Measurements from ENCODE around the gene USP32.
"Not testable (repeated sequence)": the region's sequence is repeated elsewhere in the genome, so short reads cannot be mapped to it uniquely, and the experiment has no call there.

GRCh38 chr17:60180380-60180779 lies 211.6 kb downstream of the USP32 start:
- TF ChIP-seq, protein P1, sequence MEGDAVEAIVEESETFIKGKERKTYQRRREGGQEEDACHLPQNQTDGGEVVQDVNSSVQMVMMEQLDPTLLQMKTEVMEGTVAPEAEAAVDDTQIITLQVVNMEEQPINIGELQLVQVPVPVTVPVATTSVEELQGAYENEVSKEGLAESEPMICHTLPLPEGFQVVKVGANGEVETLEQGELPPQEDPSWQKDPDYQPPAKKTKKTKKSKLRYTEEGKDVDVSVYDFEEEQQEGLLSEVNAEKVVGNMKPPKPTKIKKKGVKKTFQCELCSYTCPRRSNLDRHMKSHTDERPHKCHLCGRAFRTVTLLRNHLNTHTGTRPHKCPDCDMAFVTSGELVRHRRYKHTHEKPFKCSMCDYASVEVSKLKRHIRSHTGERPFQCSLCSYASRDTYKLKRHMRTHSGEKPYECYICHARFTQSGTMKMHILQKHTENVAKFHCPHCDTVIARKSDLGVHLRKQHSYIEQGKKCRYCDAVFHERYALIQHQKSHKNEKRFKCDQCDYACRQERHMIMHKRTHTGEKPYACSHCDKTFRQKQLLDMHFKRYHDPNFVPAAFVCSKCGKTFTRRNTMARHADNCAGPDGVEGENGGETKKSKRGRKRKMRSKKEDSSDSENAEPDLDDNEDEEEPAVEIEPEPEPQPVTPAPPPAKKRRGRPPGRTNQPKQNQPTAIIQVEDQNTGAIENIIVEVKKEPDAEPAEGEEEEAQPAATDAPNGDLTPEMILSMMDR (IDR thresholded peaks at IDR 0.05; ENCODE audit: low read depth, low read length) = not testable (repeated sequence)
- not testable (repeated sequence) for TF ChIP-seq POLR2A (IDR thresholded peaks at IDR 0.05; ENCODE audit: extremely low read depth, insufficient read length); MAX (IDR thresholded peaks at IDR 0.05; ENCODE audit: low read depth, low read length)
